Measurements from ENCODE around the gene ABCA13. TPM values are rescaled to one million over a fixed set of nuclear protein-coding genes. Genes with fewer than 3 reads are reported as not detected.

ABCA13 gene
- total RNA-seq, 6 experiments from 2014 or later, result 0.43 to 2.6 (median 0.84) TPM

- Histone ChIP-seq H3K27ac (no peak overlapping the region), H3K9me3 (no peaks in the 10 kb centered on the region), H3K36me3 (no peaks in the 10 kb centered on the region), H3K4me3 (no peak overlapping the region), H3K4me1 (no peaks in the 10 kb centered on the region), H3K27me3 (no peaks in the 10 kb centered on the region)
- TF ChIP-seq POLR2A (IDR thresholded peaks at IDR 0.05) (no peak), CTCF (IDR thresholded peaks at IDR 0.05) (no peak)
- ATAC-seq (no peak), DNase-seq (no peak)
- intact Hi-C loops (cut with DNase I), result no loop called here
- WGBS (ENCODE audit: insufficient coverage, low coverage, low lambda C conversion rate, missing lambda C conversion rate), result 100% methylated on average over 1 of the region's 1 CpG
These were observed 133.4 kb downstream of the ABCA13 start for GRCh38 chr7:48304641-48305040.

GRCh38 chr7:48305661-48306060 is 134.4 kb downstream of the ABCA13 start:
- WGBS (ENCODE audit: insufficient coverage, low coverage, low lambda C conversion rate, missing lambda C conversion rate), result 64% methylated on average over 5 of the region's 5 CpGs
- intact Hi-C loops (cut with DNase I), result no loop called here
- no peak overlapping the region for H3K4me3 ChIP-seq
- H3K27ac ChIP-seq, result no peak overlapping the region
- H3K4me1 ChIP-seq, result no peaks in the 10 kb centered on the region
- H3K9me3 ChIP-seq, result no peaks in the 10 kb centered on the region
- DNase-seq (no peak), ATAC-seq (no peak)
- no peaks in the 10 kb centered on the region for H3K27me3 ChIP-seq
- TF ChIP-seq CTCF (IDR thresholded peaks at IDR 0.05) (no peak), POLR2A (IDR thresholded peaks at IDR 0.05) (no peak)
- H3K36me3 ChIP-seq, result no peaks in the 10 kb centered on the region

DNA sequence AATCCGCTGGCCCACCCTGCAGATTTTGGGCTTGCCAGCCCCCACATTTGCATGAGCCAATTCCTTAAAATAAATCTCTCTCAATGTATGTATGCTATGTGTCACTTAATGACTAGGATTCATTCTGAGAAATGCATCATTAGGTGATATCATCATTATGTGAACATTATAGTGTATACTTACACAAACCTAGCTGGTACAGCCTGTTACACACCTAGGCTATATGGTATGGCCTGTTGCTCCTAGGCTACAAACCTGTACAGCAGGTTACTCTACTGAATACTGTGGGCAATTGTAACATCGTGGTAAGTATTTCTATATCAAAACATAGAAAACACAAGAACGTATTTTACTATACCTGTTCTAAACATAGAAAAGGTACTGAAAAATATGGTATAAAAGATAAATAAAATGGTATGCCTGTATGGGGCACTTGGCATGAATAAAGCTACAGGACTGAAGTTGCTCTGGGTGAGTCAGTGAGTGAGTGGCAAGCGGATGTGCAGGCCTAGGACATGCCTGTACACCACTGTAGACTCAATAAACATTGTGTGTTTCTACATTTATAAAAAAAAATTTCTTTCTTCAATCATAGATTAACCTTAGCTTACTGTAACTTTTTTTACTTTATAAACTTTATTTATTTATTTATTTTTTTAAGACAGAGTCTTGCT is 135.9 kb downstream of the ABCA13 start:
- TF ChIP-seq CTCF (IDR thresholded peaks at IDR 0.05) (no peak), POLR2A (IDR thresholded peaks at IDR 0.05) (no peak)
- no peak for DNase-seq
- intact Hi-C loops (cut with DNase I), result no loop called here
- Histone ChIP-seq H3K4me3 (no peak overlapping the region), H3K4me1 (no peaks in the 10 kb centered on the region), H3K9me3 (no peaks in the 10 kb centered on the region), H3K27ac (no peak overlapping the region), H3K36me3 (no peaks in the 10 kb centered on the region), H3K27me3 (no peaks in the 10 kb centered on the region)
- WGBS (ENCODE audit: insufficient coverage, low coverage, low lambda C conversion rate, missing lambda C conversion rate), result 58% methylated on average over 4 of the region's 4 CpGs
- no peak for ATAC-seq

GRCh38 chr7:48309720-48310119 is 138.5 kb downstream of the ABCA13 start:
- no peaks in the 10 kb centered on the region for H3K36me3 ChIP-seq
- DNase-seq, result no peak
- H3K9me3 ChIP-seq, result no peaks in the 10 kb centered on the region
- 52% methylated on average over 6 of the region's 12 CpGs for WGBS (ENCODE audit: insufficient coverage, low coverage, low lambda C conversion rate, missing lambda C conversion rate)
- intact Hi-C loops (cut with DNase I), result no loop called here
- TF ChIP-seq POLR2A (IDR thresholded peaks at IDR 0.05) (no peak), CTCF (IDR thresholded peaks at IDR 0.05) (no peak)
- H3K4me3 ChIP-seq, result no peak overlapping the region
- ATAC-seq, result no peak
- H3K4me1 ChIP-seq, result no peaks in the 10 kb centered on the region
- no peak overlapping the region for H3K27ac ChIP-seq
- H3K27me3 ChIP-seq, result no peaks in the 10 kb centered on the region

All from right lobe of liver (tissue), 6 donors.